WTC11 (cell line): ENCODE results near the gene RGS19.

Source experiments
- AFF4 ChIP-seq: sonication (generic); formaldehyde crosslinking; IDR thresholded peaks from 2 replicates; pipeline ENCODE4 v1.8.1; 2023; ENCODE audit warnings: mild to moderate bottlenecking, missing genetic modification reagents, borderline replicate concordance
- ATF3 ChIP-seq: sonication (generic); formaldehyde crosslinking; conservative IDR thresholded peaks from 2 replicates; pipeline ENCODE4 v1.8.1; 2022; ENCODE audit warnings: mild to moderate bottlenecking, missing genetic modification reagents
- CTCF ChIP-seq: fragments of 200-600 bp; IDR thresholded peaks from 2 replicates; pipeline ENCODE4 v1.8.0; 2022; ENCODE audit warnings: antibody characterized with exemption
- ESRRA ChIP-seq: sonication (generic); formaldehyde crosslinking; IDR thresholded peaks from 2 replicates; pipeline ENCODE4 v1.8.1; 2022; ENCODE audit warnings: mild to moderate bottlenecking, missing genetic modification reagents, borderline replicate concordance
- FOXJ3 ChIP-seq: sonication (generic); formaldehyde crosslinking; IDR thresholded peaks from 2 replicates; pipeline ENCODE4 v1.9.0; 2021; ENCODE audit warnings: missing genetic modification reagents, mild to moderate bottlenecking, borderline replicate concordance
- FOXP4 ChIP-seq: sonication (generic); formaldehyde crosslinking; IDR thresholded peaks from 2 replicates; pipeline ENCODE4 v1.8.0; 2022; ENCODE audit warnings: mild to moderate bottlenecking, missing genetic modification reagents
- GABPB1 ChIP-seq: sonication (generic); formaldehyde crosslinking; IDR thresholded peaks from 2 replicates; pipeline ENCODE4 v1.8.1; 2023; ENCODE audit warnings: mild to moderate bottlenecking, missing genetic modification reagents
- JUN ChIP-seq: sonication (generic); formaldehyde crosslinking; IDR thresholded peaks from 2 replicates; pipeline ENCODE4 v1.8.0; 2023; ENCODE audit warnings: mild to moderate bottlenecking, missing genetic modification reagents
- MAX ChIP-seq: sonication (generic); formaldehyde crosslinking; IDR thresholded peaks from 2 replicates; pipeline ENCODE4 v1.8.0; 2022; ENCODE audit warnings: mild to moderate bottlenecking, missing genetic modification reagents
- MXD4 ChIP-seq: fragments of 250-450 bp; sonication (Bioruptor Pico); IDR thresholded peaks from 2 replicates; pipeline ENCODE4 v1.8.0; 2021; ENCODE audit warnings: mild to moderate bottlenecking, moderate library complexity, borderline replicate concordance
- NFYB ChIP-seq: sonication (generic); formaldehyde crosslinking; conservative IDR thresholded peaks from 2 replicates; pipeline ENCODE4 v1.8.0; 2022; ENCODE audit warnings: low read depth, missing genetic modification reagents
- TCF7 ChIP-seq: sonication (generic); formaldehyde crosslinking; IDR thresholded peaks from 2 replicates; pipeline ENCODE4 v1.8.0; 2022; ENCODE audit warnings: mild to moderate bottlenecking, low read depth, missing genetic modification reagents, moderate library complexity
- ZMAT4 ChIP-seq: fragments of 250-450 bp; sonication (Bioruptor Pico); IDR thresholded peaks from 2 replicates; pipeline ENCODE4 v1.9.0; 2021; ENCODE audit warnings: mild to moderate bottlenecking

GRCh38 chr20:64037498-64038213 lies 41.7 kb downstream of the RGS19 start:
- TF ChIP-seq TCF7, result no peak
- no peak for TF ChIP-seq ZMAT4 (CRISPR knock-in tag)
- no peak for TF ChIP-seq GABPB1 (CRISPR knock-in tag)
- TF ChIP-seq CTCF, result no peak
- no peak for TF ChIP-seq FOXJ3
- no peak for TF ChIP-seq MXD4 (CRISPR knock-in tag)
- no peak for TF ChIP-seq NFYB
- TF ChIP-seq ATF3 (CRISPR knock-in tag), result no peak
- no peak for TF ChIP-seq FOXP4 (CRISPR knock-in tag)
- TF ChIP-seq AFF4 (CRISPR knock-in tag), result no peak
- TF ChIP-seq MAX (CRISPR knock-in tag), result no peak
- no peak for TF ChIP-seq ESRRA (CRISPR knock-in tag)
- TF ChIP-seq JUN (CRISPR knock-in tag), result no peak
